Esophagus squamous epithelium (tissue), 5 donors: ENCODE data around the gene KLHL14. TPM values are rescaled to one million over a fixed set of nuclear protein-coding genes. Genes with fewer than 3 reads are reported as not detected.

Experiments
- DNase-seq: peaks from one replicate; lab custom pipeline; 2025; lab: John Stamatoyannopoulos, UW
- H3K27ac ChIP-seq, 4 donors: fragments of 200-600 bp; sonication (generic); one replicate each; pipeline ENCODE4 v1.5.1; 2016 to 2019; ENCODE audit warnings: mild to moderate bottlenecking in 1 of 4
- H3K27me3 ChIP-seq, 4 donors: fragments of 200-600 bp; sonication (generic); 1 replicate in 3 of 4; 2 replicates in 1 of 4; pipeline versions ENCODE4 v1.5.1 to v1.6.0; 2017 to 2021; ENCODE audit warnings: antibody characterized with exemption in 1 of 4
- H3K36me3 ChIP-seq, 3 donors: fragments of 200-600 bp; sonication (generic); one replicate each; pipeline ENCODE4 v1.5.1; 2016 to 2019
- H3K4me1 ChIP-seq, 3 donors: fragments of 200-600 bp; sonication (generic); one replicate each; pipeline ENCODE4 v1.5.1; 2017 to 2019
- H3K4me3 ChIP-seq, 4 donors: fragments of 200-600 bp; sonication (generic); 1 replicate in 3 of 4; 2 replicates in 1 of 4; pipeline ENCODE4 v1.5.1; 2016 to 2019; ENCODE audit warnings: mild to moderate bottlenecking in 2 of 4, moderate library complexity in 1 of 4
- H3K9me3 ChIP-seq, 3 donors: fragments of 200-600 bp; sonication (generic); one replicate each; pipeline ENCODE4 v1.5.1; 2016 to 2019
- CTCF ChIP-seq, 6 experiments: fragments of 450-650 bp in 4 of 6; fragments of 200-600 bp in 2 of 6; sonication (generic) in 2 of 6; IDR thresholded peaks; one replicate each; pipeline ENCODE4 v1.5.1; 2016 to 2019; ENCODE audit warnings: antibody characterized with exemption in 6 of 6, mild to moderate bottlenecking in 4 of 6, moderate library complexity in 4 of 6
- POLR2A ChIP-seq, 4 donors: fragments of 450-650 bp; IDR thresholded peaks; one replicate each; pipeline ENCODE4 v1.6.1; 2017; ENCODE audit warnings: antibody characterized with exemption in 4 of 4, mild to moderate bottlenecking in 4 of 4, moderate library complexity in 3 of 4
- whole genome bisulfite sequencing, 2 donors: methylation state at CpG; one replicate each; pipeline ENCODE4 v1.1.5; 2018; 5-methylcytosine and 5-hydroxymethylcytosine counted together
- intact Hi-C: fragments of 100-400 bp; cut with DNase I; formaldehyde crosslinking; loops from one replicate; pipeline ENCODE4 v1.15.0; 2022
- total RNA-seq, 4 donors: library from RNA; depleted of rRNA; stranded (reverse); fragments of >200 nt; gene quantifications; one replicate each; pipeline ENCODE4 v1.1.0, GENCODE V29; 2016
- donor health status: DM: yes; HTN: yes; CAD: no.

Gene KLHL14
- total RNA-seq, 4 donors from 2014 or later, result 0.04 to 0.95 (median 0.42) TPM

- no peak for DNase-seq
- H3K36me3 ChIP-seq, result no peaks in the 10 kb centered on the region
- TF ChIP-seq POLR2A (IDR thresholded peaks at IDR 0.05) (no peak), CTCF (IDR thresholded peaks at IDR 0.05) (no peak)
- no peaks in the 10 kb centered on the region for H3K4me1 ChIP-seq
- peaks cover 0 to 7% (median 0%) of the 10 kb centered on the region in 4 donors for H3K27me3 ChIP-seq
- 53 to 54% methylated on average over 7 of the region's 7 CpGs for WGBS, 2 donors
- H3K4me3 ChIP-seq, result no peak overlapping the region
- H3K9me3 ChIP-seq, result no peaks in the 10 kb centered on the region
- intact Hi-C loops, result no loop called here
- H3K27ac ChIP-seq, result no peak overlapping the region
These were observed 18.1 kb downstream of the KLHL14 start for GRCh38 chr18:32754508-32755263.

GRCh38 chr18:32753656-32754260 lies 19.1 kb downstream of the KLHL14 start:
- TF ChIP-seq CTCF (IDR thresholded peaks at IDR 0.05), result no peak
- TF ChIP-seq POLR2A (IDR thresholded peaks at IDR 0.05), result no peak
- H3K36me3 ChIP-seq, result no peaks in the 10 kb centered on the region
- intact Hi-C loops, result no loop called here
- peaks cover 0 to 7% (median 0%) of the 10 kb centered on the region in 4 donors for H3K27me3 ChIP-seq
- no peaks in the 10 kb centered on the region for H3K9me3 ChIP-seq
- no peak overlapping the region for H3K4me3 ChIP-seq
- no peak overlapping the region for H3K27ac ChIP-seq
- no peak for DNase-seq
- no peaks in the 10 kb centered on the region for H3K4me1 ChIP-seq
- 58 to 65% methylated on average over 4 of the region's 4 CpGs for WGBS, 2 donors

DNA sequence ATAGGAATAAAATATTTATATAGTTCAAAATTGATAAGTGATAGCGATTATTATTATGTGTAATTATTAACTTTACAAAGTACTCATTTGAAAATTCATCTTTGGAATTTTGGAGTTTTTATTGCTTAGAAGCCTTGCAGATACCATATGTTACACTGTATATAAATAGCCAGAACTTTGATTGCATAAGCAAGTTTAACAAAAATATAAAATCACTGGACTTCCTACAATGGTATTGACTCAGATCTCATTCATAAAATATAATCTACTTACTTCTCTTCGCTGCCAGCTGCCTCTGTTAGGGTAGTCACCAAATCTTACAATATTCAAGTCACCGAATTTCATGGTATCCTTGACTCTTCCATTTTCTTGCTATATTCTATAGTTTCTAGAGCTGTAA lies 22.5 kb downstream of the KLHL14 start:
- intact Hi-C loops, result no loop called here

GRCh38 chr18:32749809-32750208 lies 23.0 kb downstream of the KLHL14 start:
- Histone ChIP-seq H3K27ac (no peak overlapping the region), H3K4me3 (no peak overlapping the region), H3K9me3 (no peaks in the 10 kb centered on the region), H3K27me3 (peaks cover 0 to 4% (median 0%) of the 10 kb centered on the region in 4 donors), H3K36me3 (no peaks in the 10 kb centered on the region), H3K4me1 (no peaks in the 10 kb centered on the region)
- intact Hi-C loops, result no loop called here
- WGBS, 2 donors, result 80 to 88% methylated on average over 4 of the region's 4 CpGs
- no peak for TF ChIP-seq POLR2A (IDR thresholded peaks at IDR 0.05)
- DNase-seq, result no peak

More for the DNA sequence above, 22.5 kb downstream of the KLHL14 start:
- H3K27me3 ChIP-seq, result peaks cover 0 to 7% (median 0%) of the 10 kb centered on the region in 4 donors
- no peak for DNase-seq
- no peak for TF ChIP-seq POLR2A (IDR thresholded peaks at IDR 0.05)
- TF ChIP-seq CTCF (IDR thresholded peaks at IDR 0.05), result no peak
- no peak overlapping the region for H3K27ac ChIP-seq
- H3K4me3 ChIP-seq, result no peak overlapping the region
- H3K4me1 ChIP-seq, result no peaks in the 10 kb centered on the region
- H3K9me3 ChIP-seq, result no peaks in the 10 kb centered on the region
- no peaks in the 10 kb centered on the region for H3K36me3 ChIP-seq
- WGBS, 2 donors, result 81 to 88% methylated on average over 3 of the region's 3 CpGs

GRCh38 chr18:32742579-32742978 lies 30.2 kb downstream of the KLHL14 start:
- Histone ChIP-seq H3K4me3 (no peak overlapping the region), H3K27me3 (no peaks in the 10 kb centered on the region), H3K27ac (no peak overlapping the region), H3K36me3 (no peaks in the 10 kb centered on the region), H3K9me3 (no peaks in the 10 kb centered on the region), H3K4me1 (peaks cover 0 to 6% (median 0%) of the 10 kb centered on the region in 3 donors)
- no peak for DNase-seq
- TF ChIP-seq POLR2A (IDR thresholded peaks at IDR 0.05) (no peak), CTCF (IDR thresholded peaks at IDR 0.05) (no peak)
- WGBS, 2 donors, result 20 to 23% methylated on average over 5 of the region's 5 CpGs
- intact Hi-C loops, result no loop called here
